MM.1S (cell line): ENCODE results near the gene LYPD5.
"Not testable (repeated sequence)": the region's sequence is repeated elsewhere in the genome, so short reads cannot be mapped to it uniquely, and the experiment has no call there.

ENCODE experiments used
- DNase-seq: peaks from one replicate; pipeline ENCODE4 v3.0.0-alpha.2; 2015
- H2AFZ ChIP-seq: fragments of 300-600 bp; sonication (generic); 2 replicates; pipeline ENCODE4 v1.6.0; 2016; ENCODE audit warnings: antibody characterized with exemption, low read length
- H3F3A ChIP-seq: fragments of 300-600 bp; sonication (generic); 2 replicates; pipeline ENCODE4 v1.6.1; 2016; ENCODE audit warnings: mild to moderate bottlenecking, antibody characterized with exemption, low read length, moderate library complexity, mixed read lengths; ENCODE audit not compliant: insufficient read depth
- H3K27ac ChIP-seq: fragments of 300-600 bp; sonication (generic); 2 replicates; pipeline ENCODE4 v1.5.1; 2016; ENCODE audit warnings: mild to moderate bottlenecking, low read length
- H3K27me3 ChIP-seq: fragments of 300-600 bp; sonication (generic); replicated peaks from 2 replicates; pipeline ENCODE4 v1.6.0; 2016; ENCODE audit warnings: low read length; ENCODE audit not compliant: insufficient read depth
- H3K36me3 ChIP-seq: fragments of 300-600 bp; sonication (generic); replicated peaks from 2 replicates; pipeline ENCODE4 v1.6.1; 2016; ENCODE audit warnings: mild to moderate bottlenecking, low read length, mixed read lengths; ENCODE audit not compliant: insufficient read depth
- H3K4me1 ChIP-seq: fragments of 300-600 bp; sonication (generic); 2 replicates; pipeline ENCODE4 v1.6.1; 2016; ENCODE audit warnings: low read length, mixed read lengths
- H3K4me2 ChIP-seq: fragments of 300-600 bp; sonication (generic); 2 replicates; pipeline ENCODE4 v1.6.0; 2016; ENCODE audit warnings: low read depth, low read length
- H3K4me3 ChIP-seq: fragments of 300-600 bp; sonication (generic); 2 replicates; pipeline ENCODE4 v1.5.1; 2016; ENCODE audit warnings: low read length, mixed read lengths
- H3K79me2 ChIP-seq: fragments of 300-600 bp; sonication (generic); 2 replicates; pipeline ENCODE4 v1.6.1; 2016; ENCODE audit warnings: mixed run types, low read length, mixed read lengths
- H3K9ac ChIP-seq: fragments of 300-600 bp; sonication (generic); 2 replicates; pipeline ENCODE4 v1.6.1; 2016; ENCODE audit warnings: low read length, mixed read lengths
- H3K9me2 ChIP-seq: fragments of 300-600 bp; sonication (generic); replicated peaks from 2 replicates; pipeline ENCODE4 v1.6.1; 2016; ENCODE audit warnings: mild to moderate bottlenecking, low read length, mixed read lengths; ENCODE audit not compliant: insufficient read depth
- H3K9me3 ChIP-seq: fragments of 300-600 bp; sonication (generic); replicated peaks from 2 replicates; pipeline ENCODE4 v1.6.1; 2016; ENCODE audit warnings: mild to moderate bottlenecking, low read length, mixed read lengths; ENCODE audit not compliant: insufficient read depth
- H4K20me1 ChIP-seq: fragments of 300-600 bp; sonication (generic); 2 replicates; pipeline ENCODE4 v1.6.1; 2016; ENCODE audit warnings: mild to moderate bottlenecking, low read length, moderate library complexity, mixed read lengths; ENCODE audit not compliant: insufficient read depth
- EZH2 ChIP-seq: fragments of 300-600 bp; sonication (generic); optimal IDR thresholded peaks from 2 replicates; pipeline ENCODE3; 2017; ENCODE audit warnings: low read depth, mild to moderate bottlenecking, antibody characterized with exemption, low read length, mixed read lengths
- EZH2phosphoT487 ChIP-seq: fragments of 300-600 bp; sonication (generic); IDR thresholded peaks from 2 replicates; pipeline ENCODE4 v1.6.1; 2018; ENCODE audit warnings: antibody characterized with exemption, low read length
- TF ChIP-seq, protein P1 (sequence below): fragments of 300-600 bp; sonication (generic); IDR thresholded peaks from 2 replicates; pipeline ENCODE4 v1.5.1; 2016; ENCODE audit warnings: antibody characterized with exemption, low read length, mixed read lengths

The LYPD5 gene

DNA sequence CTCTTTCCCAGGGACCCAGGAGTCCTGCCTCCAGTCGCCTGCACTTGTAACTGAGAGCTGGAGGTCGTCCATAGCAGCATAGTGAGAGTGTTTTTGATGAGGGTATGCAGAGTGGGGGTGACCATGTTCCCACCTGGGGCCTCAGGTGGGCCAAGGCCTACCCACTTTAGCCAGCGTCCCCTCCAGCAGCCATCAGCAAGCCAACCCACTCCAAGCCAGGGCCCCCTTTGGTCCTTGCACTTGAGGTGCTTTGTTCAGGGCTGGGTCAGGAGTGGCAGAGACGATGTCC is 35.5 kb downstream of the LYPD5 start:
- Histone ChIP-seq H3K27ac (peak overlapping the region; percentile 97; the same call in 1 of the 2 replicates), H3K4me1 (peaks cover 32% of the 10 kb centered on the region), H3K9me2 (no peaks in the 10 kb centered on the region), H3K27me3 (no peaks in the 10 kb centered on the region), H3K9me3 (no peaks in the 10 kb centered on the region), H2AFZ (peak overlapping the region; percentile 64; the same call in 1 of the 2 replicates), H3K4me2 (peak overlapping the region; percentile 86), H4K20me1 (no peaks in the 10 kb centered on the region), H3K9ac (peak overlapping the region; percentile 71; the same call in 1 of the 2 replicates), H3K36me3 (no peaks in the 10 kb centered on the region), H3K4me3 (no peak overlapping the region), H3F3A (peaks cover 19% of the 10 kb centered on the region), H3K79me2 (no peaks in the 10 kb centered on the region)
- TF ChIP-seq EZH2phosphoT487, result no peak
- TF ChIP-seq, protein P1, sequence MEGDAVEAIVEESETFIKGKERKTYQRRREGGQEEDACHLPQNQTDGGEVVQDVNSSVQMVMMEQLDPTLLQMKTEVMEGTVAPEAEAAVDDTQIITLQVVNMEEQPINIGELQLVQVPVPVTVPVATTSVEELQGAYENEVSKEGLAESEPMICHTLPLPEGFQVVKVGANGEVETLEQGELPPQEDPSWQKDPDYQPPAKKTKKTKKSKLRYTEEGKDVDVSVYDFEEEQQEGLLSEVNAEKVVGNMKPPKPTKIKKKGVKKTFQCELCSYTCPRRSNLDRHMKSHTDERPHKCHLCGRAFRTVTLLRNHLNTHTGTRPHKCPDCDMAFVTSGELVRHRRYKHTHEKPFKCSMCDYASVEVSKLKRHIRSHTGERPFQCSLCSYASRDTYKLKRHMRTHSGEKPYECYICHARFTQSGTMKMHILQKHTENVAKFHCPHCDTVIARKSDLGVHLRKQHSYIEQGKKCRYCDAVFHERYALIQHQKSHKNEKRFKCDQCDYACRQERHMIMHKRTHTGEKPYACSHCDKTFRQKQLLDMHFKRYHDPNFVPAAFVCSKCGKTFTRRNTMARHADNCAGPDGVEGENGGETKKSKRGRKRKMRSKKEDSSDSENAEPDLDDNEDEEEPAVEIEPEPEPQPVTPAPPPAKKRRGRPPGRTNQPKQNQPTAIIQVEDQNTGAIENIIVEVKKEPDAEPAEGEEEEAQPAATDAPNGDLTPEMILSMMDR, result no peak; the same call in 1 of the 2 replicates
- TF ChIP-seq EZH2, result no peak
- no peak for DNase-seq

DNA sequence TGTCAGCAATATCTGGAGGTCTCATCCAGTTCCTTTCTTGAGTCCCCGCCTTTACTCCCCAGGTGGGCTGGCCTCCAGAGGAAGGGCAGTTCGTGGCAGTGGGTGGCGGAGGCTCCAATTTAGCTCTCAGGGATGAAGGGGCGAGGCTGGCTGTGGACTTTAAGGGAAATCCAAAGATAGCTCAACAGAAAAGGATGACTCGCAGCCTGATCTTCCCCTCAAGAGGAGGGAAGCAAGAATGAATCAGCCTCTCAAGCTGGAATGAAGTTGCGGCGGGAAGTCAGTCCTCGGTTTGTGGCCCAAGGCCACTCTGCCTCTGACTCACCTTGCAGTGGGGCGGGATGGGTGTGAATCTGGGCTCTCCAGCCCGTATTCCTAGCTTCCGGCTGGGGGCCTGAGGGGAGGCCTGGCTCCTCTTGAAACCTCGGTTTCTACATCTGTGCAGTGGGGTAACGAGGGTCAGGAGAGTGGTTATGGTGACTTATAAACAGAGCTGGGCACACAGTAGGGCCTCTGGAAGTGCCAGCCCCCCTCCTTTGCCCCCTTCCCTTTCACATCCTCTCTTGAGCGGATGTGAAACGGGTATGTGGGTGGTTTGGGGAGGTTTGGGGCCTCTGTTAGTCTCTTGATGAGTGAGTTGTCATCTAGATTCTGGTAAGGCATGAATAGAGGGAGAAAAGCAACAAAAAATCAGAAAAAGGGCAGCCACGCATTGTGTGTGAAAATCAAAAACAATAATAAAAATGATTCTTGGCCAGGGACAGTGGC is 37.0 kb downstream of the LYPD5 start:
- Histone ChIP-seq H3K4me1 (peaks cover 32% of the 10 kb centered on the region), H3K9ac (peak overlapping the region; percentile 71), H4K20me1 (no peaks in the 10 kb centered on the region), H3K4me3 (peak overlapping the region; percentile 4; the same call in 1 of the 2 replicates), H3K4me2 (peak overlapping the region; percentile 86; the same call in 1 of the 2 replicates), H3K27me3 (no peaks in the 10 kb centered on the region), H3K79me2 (no peaks in the 10 kb centered on the region), H3K9me3 (no peaks in the 10 kb centered on the region), H3K9me2 (no peaks in the 10 kb centered on the region), H3K36me3 (no peaks in the 10 kb centered on the region), H2AFZ (peak overlapping the region; percentile 29), H3F3A (peaks cover 19% of the 10 kb centered on the region), H3K27ac (peak overlapping the region; percentile 97)
- peak; percentile 79 for DNase-seq
- TF ChIP-seq EZH2 (no peak), EZH2phosphoT487 (no peak)
- TF ChIP-seq, protein P1, result no peak

- DNase-seq, H3K9me2 ChIP-seq, H3K36me3 ChIP-seq, H3K9me3 ChIP-seq, H3K27me3 ChIP-seq, H3K79me2 ChIP-seq, H4K20me1 ChIP-seq: not testable (repeated sequence)
- Histone ChIP-seq H3K4me1 (peaks cover 32% of the 10 kb centered on the region), H2AFZ (peak overlapping the region; percentile 29), H3K9ac (peak overlapping the region; percentile 71), H3F3A (peaks cover 19% of the 10 kb centered on the region), H3K4me2 (peak overlapping the region; percentile 86; the same call in 1 of the 2 replicates), H3K27ac (peak overlapping the region; percentile 97), H3K4me3 (0 out of 2 replicates have a peak overlapping the region, but pooled peaks have one; percentile 4)
Measured at GRCh38 chr19:43764684-43765083, 37.6 kb downstream of the LYPD5 start.

GRCh38 chr19:43763473-43763939 is 38.7 kb downstream of the LYPD5 start:
- Histone ChIP-seq H3K4me1 (peaks cover 32% of the 10 kb centered on the region), H3K9me2 (no peaks in the 10 kb centered on the region), H3K4me2 (no peak overlapping the region), H3K27ac (no peak overlapping the region; the same call in 1 of the 2 replicates), H3K27me3 (no peaks in the 10 kb centered on the region), H3K36me3 (no peaks in the 10 kb centered on the region), H3K9ac (no peak overlapping the region), H3K9me3 (no peaks in the 10 kb centered on the region), H4K20me1 (no peaks in the 10 kb centered on the region), H3F3A (peaks cover 25% of the 10 kb centered on the region), H3K79me2 (no peaks in the 10 kb centered on the region), H3K4me3 (no peak overlapping the region), H2AFZ (no peak overlapping the region)
- TF ChIP-seq EZH2 (no peak), EZH2phosphoT487 (no peak)
- TF ChIP-seq, protein P1, result no peak
- DNase-seq, result no peak
